GM06990 (cell line): Measurements from ENCODE around the gene NCCRP1.

Source experiments
- DNase-seq: peaks from one replicate; pipeline ENCODE4 v3.0.0-alpha.2; 2011; ENCODE audit not compliant: insufficient read length; ENCODE audit errors: extremely low read depth
- H3K27me3 ChIP-seq: replicated peaks from 2 replicates; pipeline ENCODE4 v1.6.0; 2011; ENCODE audit warnings: low read length; ENCODE audit not compliant: control insufficient read depth, insufficient read depth
- H3K36me3 ChIP-seq: 2 replicates; pipeline ENCODE4 v1.5.1; 2011; ENCODE audit warnings: low read length; ENCODE audit not compliant: control insufficient read depth, insufficient read depth
- H3K4me3 ChIP-seq: replicated peaks from 2 replicates; pipeline ENCODE4 v1.5.1; 2011; ENCODE audit warnings: low read depth, mild to moderate bottlenecking, control low read depth, low read length
- CTCF ChIP-seq: IDR thresholded peaks from 2 replicates; pipeline ENCODE4 v1.5.1; 2011; ENCODE audit warnings: low read length, control low read depth, mild to moderate bottlenecking, inconsistent platforms; ENCODE audit not compliant: insufficient read depth, poor library complexity, severe bottlenecking

Gene NCCRP1

DNA sequence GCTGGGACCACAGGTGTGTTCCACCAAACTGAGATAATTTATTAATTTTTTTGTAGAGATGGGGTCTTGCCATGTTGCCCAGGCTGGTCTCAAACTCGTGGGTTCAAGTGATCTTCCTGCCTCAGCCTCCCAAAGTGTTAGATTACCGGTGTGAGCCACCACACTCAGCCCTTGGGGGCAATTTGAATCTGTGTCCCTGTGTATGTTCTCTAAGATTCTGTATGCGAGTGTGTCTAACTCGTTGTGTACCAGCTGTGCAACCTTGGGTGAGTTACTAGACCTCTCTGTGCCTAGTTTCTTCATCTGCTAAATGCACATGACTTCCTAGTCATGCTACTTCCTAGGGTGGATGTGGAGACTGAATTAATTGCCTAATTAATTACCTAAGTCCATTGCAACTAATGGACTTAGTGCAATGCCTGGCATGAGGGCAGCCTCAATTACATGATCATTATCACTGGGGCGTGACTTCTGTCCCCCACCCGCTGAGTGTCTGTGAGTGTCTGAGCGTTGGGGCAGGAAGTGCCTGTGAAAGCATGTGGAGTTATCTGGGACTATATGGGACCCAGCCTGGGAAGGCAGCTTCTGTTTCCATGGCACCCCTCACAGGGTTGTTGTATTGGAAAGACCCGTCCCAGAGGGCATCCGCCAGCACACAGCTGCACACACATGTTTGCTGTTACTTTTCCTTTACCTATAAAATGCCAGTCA is 1.8 kb upstream of the NCCRP1 start:
- Histone ChIP-seq H3K4me3 (no peak overlapping the region), H3K36me3 (no peaks in the 10 kb centered on the region), H3K27me3 (peaks cover 4% of the 10 kb centered on the region; the same call in 1 of the 2 replicates)
- DNase-seq: no peak
- no peak for TF ChIP-seq CTCF

DNA sequence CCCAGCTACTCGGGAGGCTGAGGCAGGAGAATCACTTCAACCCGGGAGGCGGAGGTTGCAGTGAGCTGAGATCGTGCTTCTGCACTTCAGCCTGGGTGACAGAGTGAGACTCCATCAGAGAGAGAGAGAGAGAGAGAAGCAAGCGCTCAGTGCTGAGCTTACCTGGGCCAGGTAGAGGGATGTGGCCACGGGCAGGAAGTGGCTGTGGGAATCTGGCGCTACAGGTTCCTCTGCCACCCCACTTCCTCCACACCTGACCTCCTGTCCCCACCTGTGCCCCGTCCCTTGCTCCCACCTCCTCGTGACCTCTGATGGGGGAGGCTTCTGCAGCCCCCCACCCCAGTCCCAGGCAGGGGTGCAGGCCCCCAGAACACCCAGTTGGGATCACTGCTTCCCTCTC is 1.0 kb upstream of the NCCRP1 start:
- no peak overlapping the region for H3K4me3 ChIP-seq
- TF ChIP-seq CTCF: no peak
- peaks cover 4% of the 10 kb centered on the region; the same call in 1 of the 2 replicates for H3K27me3 ChIP-seq
- DNase-seq: no peak
- no peaks in the 10 kb centered on the region for H3K36me3 ChIP-seq

DNA sequence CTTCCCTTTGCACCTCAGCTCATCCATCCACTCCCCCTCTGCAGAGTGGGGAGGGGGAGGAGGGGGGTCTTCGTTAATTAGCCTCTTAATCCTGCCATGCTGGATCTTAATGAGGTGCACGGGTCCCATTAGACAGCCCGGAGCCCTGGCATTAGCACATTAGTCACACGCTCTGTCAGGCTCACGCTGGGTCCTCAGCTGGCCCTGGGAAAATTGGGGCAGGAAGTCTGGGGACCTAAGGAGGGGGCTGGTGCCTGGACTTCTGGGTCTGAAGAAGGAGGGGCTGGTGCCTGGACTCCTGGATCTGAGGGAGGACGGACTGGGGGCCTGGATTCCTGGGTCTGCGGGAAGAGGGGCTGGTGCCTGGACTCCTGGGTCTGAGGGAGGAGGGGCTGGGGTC is 444 bp upstream of the NCCRP1 start:
- Histone ChIP-seq H3K36me3 (no peaks in the 10 kb centered on the region), H3K27me3 (peaks cover 4% of the 10 kb centered on the region; the same call in 1 of the 2 replicates), H3K4me3 (no peak overlapping the region)
- no peak for DNase-seq
- TF ChIP-seq CTCF: no peak

DNA sequence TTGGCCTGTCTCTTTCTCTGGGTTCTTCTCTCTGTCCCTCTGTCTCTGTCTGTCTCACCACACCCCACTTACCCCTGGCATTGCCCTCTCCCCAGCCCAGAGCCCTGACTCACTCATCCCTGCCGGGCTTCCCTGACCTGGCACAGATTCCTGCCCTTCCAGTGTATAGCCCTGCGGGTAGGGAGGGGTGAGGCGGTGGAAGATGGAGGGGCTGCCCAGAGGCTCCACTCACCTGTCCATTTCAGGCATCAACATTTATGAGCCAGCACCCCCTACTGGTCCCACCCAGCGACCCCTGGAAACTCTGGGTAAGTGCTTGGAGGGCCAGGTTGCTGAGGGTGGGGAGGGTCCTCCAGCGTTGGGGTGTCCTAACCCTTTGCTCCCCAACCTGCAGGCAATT is 1.0 kb downstream of the NCCRP1 start:
- H3K36me3 ChIP-seq: no peaks in the 10 kb centered on the region
- peaks cover 4% of the 10 kb centered on the region; the same call in 1 of the 2 replicates for H3K27me3 ChIP-seq
- DNase-seq: no peak
- no peak overlapping the region for H3K4me3 ChIP-seq
- no peak for TF ChIP-seq CTCF

DNA sequence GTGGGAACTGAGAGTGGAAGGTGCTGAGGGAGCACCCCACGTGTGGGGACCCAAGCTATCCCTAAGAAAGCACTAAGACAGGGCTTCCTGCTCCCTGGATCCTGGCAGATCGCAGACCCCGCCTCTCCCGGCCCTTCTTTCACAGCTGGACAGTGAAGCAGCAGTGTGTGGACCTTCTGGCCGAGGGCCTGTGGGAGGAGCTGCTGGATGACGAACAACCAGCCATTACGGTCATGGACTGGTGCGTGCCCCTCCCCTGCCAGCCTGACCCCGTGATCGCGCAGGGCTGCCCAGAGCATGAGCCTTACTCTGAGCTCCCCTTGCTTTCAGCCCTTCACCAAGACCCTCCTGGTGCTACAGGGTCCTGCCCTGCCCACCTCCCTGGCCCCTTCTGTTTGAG is 2.3 kb downstream of the NCCRP1 start:
- Histone ChIP-seq H3K4me3 (no peak overlapping the region), H3K36me3 (no peaks in the 10 kb centered on the region), H3K27me3 (peaks cover 4% of the 10 kb centered on the region; the same call in 1 of the 2 replicates)
- no peak for TF ChIP-seq CTCF
- DNase-seq: no peak
